ENCODE data around the gene STXBP1. TPM values are rescaled to one million over a fixed set of nuclear protein-coding genes. Genes with fewer than 3 reads are reported as not detected.
A peak's percentile ranks its signal among the peaks of the same experiment; 100 is the strongest.

The STXBP1 gene
- polyA plus RNA-seq, 2 of the 4 experiments (the other 2 are of a cell fraction), result 13.3 to 22.6 TPM

DNA sequence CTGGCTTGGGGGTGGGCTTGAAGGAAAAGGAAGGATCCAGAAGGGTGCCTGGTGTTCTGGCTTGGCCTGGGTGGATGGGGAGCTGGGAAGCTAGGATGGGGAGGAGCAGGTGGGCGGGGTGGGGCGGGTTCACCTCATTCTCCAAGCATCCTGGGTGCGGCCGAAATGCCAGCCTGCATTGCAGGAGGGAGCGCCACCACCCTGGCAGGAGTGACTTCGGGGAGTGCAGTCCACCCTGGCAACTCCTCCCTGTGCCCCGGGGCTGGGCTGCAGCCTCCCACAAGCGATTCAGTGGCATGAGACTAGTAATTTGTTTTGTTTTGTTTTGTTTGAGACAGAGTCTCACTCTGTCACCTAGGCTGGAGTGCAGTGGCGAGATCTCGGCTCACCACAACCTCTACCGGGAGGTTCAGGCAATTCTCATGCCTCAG lies 109.3 kb downstream of the STXBP1 start:
- H3K27ac ChIP-seq, result peak overlapping the region; percentile 67 to 88
- 8% methylated on average over 9 of the region's 11 CpGs for WGBS (ENCODE audit: missing lambda C conversion rate)
- TF ChIP-seq HOXB5 (CRISPR knock-in tag; IDR thresholded peaks at IDR 0.05) (no peak), RAD21 (conservative IDR thresholded peaks at IDR 0.05 in 1 of 2, IDR thresholded peaks at IDR 0.05 in 1 of 2) (peak in 1 of 2 experiments; percentile 26; a peak in 2 of 5 replicates)
- CTCF ChIA-PET, result interaction anchor here (1.0 to 15.7 kb wide), 6 partner anchors 13 to 217 kb away, joined by 3 to 243 read pairs (median 3); partner anchors contain the start of gene TOR2A
- POLR2A ChIA-PET, result interaction anchor here (0.6 kb wide), 1 partner anchor 114 kb away, joined by 4 read pairs; no protein-coding TSS in a partner anchor
- DNase-seq (ENCODE audit: low read depth in 1 of 2, low spot score in 1 of 2), result peak; percentile 77 to 87
- H3K4me3 ChIP-seq, result no peak overlapping the region
- peak; percentile 78 to 84 for ATAC-seq
- peaks cover 26% of the 10 kb centered on the region for H3K4me1 ChIP-seq
- peak overlapping the region; percentile 75 for H3K4me2 ChIP-seq
- FAIRE-seq, result no peak
- H3K9me3 ChIP-seq, result no peaks in the 10 kb centered on the region

DNA sequence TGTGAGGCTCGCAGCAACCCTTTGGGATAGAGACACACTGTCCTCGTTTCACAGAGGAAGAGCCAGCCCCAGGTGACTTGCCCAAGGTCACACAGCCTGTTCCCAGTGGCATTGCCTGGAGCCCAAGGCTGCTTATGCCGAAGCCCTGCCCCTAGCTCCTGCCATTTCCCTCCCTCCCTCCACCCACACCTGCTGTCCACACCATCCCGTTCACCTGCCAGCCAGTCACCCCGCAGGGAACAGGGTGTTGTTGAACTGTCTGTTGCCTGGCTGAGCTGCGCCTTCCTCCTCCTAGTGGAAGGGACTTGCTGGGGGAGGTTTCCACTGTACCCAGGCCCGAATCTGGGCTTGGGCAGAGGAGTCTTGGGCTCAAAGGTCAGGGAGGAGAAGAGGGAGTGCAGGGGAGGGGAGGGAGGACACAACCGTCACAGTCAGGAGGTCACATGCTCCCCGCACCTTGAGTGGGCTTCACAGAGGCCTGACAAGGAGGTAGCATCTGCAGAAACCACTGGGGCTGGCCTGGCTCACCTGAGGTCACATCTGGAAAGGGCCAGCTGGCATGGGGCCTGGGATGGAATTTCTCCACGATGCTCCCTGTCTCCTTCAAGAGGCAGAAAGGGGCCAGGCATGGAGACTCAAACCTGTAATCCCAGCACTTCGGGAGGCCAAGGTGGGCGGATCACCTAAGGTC lies 110.1 kb downstream of the STXBP1 start:
- no peak for TF ChIP-seq FOSL2 (IDR thresholded peaks at IDR 0.05)
- no peak for TF ChIP-seq FOSL2 (CRISPR knock-in tag; IDR thresholded peaks at IDR 0.05)
- no peak for TF ChIP-seq RARB (CRISPR knock-in tag; IDR thresholded peaks at IDR 0.05)
- no peak for TF ChIP-seq PHF8 (IDR thresholded peaks at IDR 0.05; ENCODE audit: borderline replicate concordance, low read depth)
- no peak for TF ChIP-seq TFCP2L1 (CRISPR knock-in tag; IDR thresholded peaks at IDR 0.05)
- TF ChIP-seq POLR2A (IDR thresholded peaks at IDR 0.05; ENCODE audit: low read length), result no peak
- TF ChIP-seq GATA3 (IDR thresholded peaks at IDR 0.05; ENCODE audit: borderline replicate concordance), result no peak
- no peak for TF ChIP-seq NFE2L2 (conservative IDR thresholded peaks at IDR 0.05; ENCODE audit: low read length)
- TF ChIP-seq RAD21 (conservative IDR thresholded peaks at IDR 0.05 in 1 of 2, IDR thresholded peaks at IDR 0.05 in 1 of 2), result no peak
- TF ChIP-seq ZSCAN20 (CRISPR knock-in tag; IDR thresholded peaks at IDR 0.05), result no peak
- TF ChIP-seq CTCF (IDR thresholded peaks at IDR 0.05), result no peak
- no peak for TF ChIP-seq RCOR1 (IDR thresholded peaks at IDR 0.05; ENCODE audit: low read depth, low read length)
- TF ChIP-seq, protein P1, sequence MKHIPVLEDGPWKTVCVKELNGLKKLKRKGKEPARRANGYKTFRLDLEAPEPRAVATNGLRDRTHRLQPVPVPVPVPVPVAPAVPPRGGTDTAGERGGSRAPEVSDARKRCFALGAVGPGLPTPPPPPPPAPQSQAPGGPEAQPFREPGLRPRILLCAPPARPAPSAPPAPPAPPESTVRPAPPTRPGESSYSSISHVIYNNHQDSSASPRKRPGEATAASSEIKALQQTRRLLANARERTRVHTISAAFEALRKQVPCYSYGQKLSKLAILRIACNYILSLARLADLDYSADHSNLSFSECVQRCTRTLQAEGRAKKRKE (CRISPR knock-in tag; IDR thresholded peaks at IDR 0.05; ENCODE audit: low read depth), result no peak
- ATAC-seq (peak in 1 of 2 experiments; percentile 4; a peak in 3 of 6 replicates), FAIRE-seq (no peak), DNase-seq (ENCODE audit: low read depth in 1 of 2, low spot score in 1 of 2) (no peak)
- H3K27ac ChIP-seq, result peak overlapping the region; percentile 67 to 88
- WGBS (ENCODE audit: missing lambda C conversion rate), result 63% methylated on average over 12 of the region's 12 CpGs
- peak overlapping the region; percentile 75 for H3K4me2 ChIP-seq
- H3K4me3 ChIP-seq, result no peak overlapping the region
- no peaks in the 10 kb centered on the region for H3K9me3 ChIP-seq
- peaks cover 25% of the 10 kb centered on the region for H3K4me1 ChIP-seq
- CTCF ChIA-PET, result interaction anchor here (0.6 to 15.7 kb wide), 9 partner anchors 9 to 218 kb away, joined by 3 to 243 read pairs (median 3); partner anchors contain the start of gene TOR2A
- POLR2A ChIA-PET, result no interaction called here

- Histone ChIP-seq H3K4me3 (no peak overlapping the region), H3K9me3 (no peaks in the 10 kb centered on the region), H3K4me1 (peaks cover 25% of the 10 kb centered on the region), H3K4me2 (no peak overlapping the region), H3K27ac (no peak overlapping the region)
- TF ChIP-seq EHMT2 (IDR thresholded peaks at IDR 0.05; ENCODE audit: low read depth), result no peak
- TF ChIP-seq, protein P2, sequence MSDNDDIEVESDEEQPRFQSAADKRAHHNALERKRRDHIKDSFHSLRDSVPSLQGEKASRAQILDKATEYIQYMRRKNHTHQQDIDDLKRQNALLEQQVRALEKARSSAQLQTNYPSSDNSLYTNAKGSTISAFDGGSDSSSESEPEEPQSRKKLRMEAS (IDR thresholded peaks at IDR 0.05), result no peak
- no peak for TF ChIP-seq CHD4 (IDR thresholded peaks at IDR 0.05; ENCODE audit: borderline replicate concordance)
- TF ChIP-seq FOSB (CRISPR knock-in tag; IDR thresholded peaks at IDR 0.05), result no peak
- TF ChIP-seq HOXB13 (CRISPR knock-in tag; IDR thresholded peaks at IDR 0.05; ENCODE audit: low read depth), result no peak
- no peak for TF ChIP-seq FOXS1 (CRISPR knock-in tag; IDR thresholded peaks at IDR 0.05)
- no peak for TF ChIP-seq CEBPB (IDR thresholded peaks at IDR 0.05)
- TF ChIP-seq, protein P1 (CRISPR knock-in tag; IDR thresholded peaks at IDR 0.05; ENCODE audit: low read depth), result no peak
- no peak for TF ChIP-seq NR3C1 (IDR thresholded peaks at IDR 0.05)
- TF ChIP-seq ZFP36 (IDR thresholded peaks at IDR 0.05; ENCODE audit: borderline replicate concordance, partially characterized antibody), result no peak
- TF ChIP-seq RAD21 (conservative IDR thresholded peaks at IDR 0.05 in 1 of 2, IDR thresholded peaks at IDR 0.05 in 1 of 2), result no peak
- DNase-seq (ENCODE audit: low read depth in 1 of 2, low spot score in 1 of 2), result no peak
- ATAC-seq, result no peak
- FAIRE-seq, result no peak
- ChIA-PET CTCF (interaction anchor here (0.6 to 15.7 kb wide), 6 partner anchors 11 to 219 kb away, joined by 3 to 243 read pairs (median 4); partner anchors contain the start of gene TOR2A), POLR2A (no interaction called here)
- 93% methylated on average over 10 of the region's 13 CpGs for WGBS (ENCODE audit: missing lambda C conversion rate)
Observed at GRCh38 chr9:127723013-127723412, 110.9 kb downstream of the STXBP1 start.
